Activated T-cell treated with anti-CD3 and anti-CD28 coated beads, Interleukin-2, amount 50 U/mL, for 4 hours (primary cell): Measurements from ENCODE around the gene NUAK1. TPM values are rescaled to one million over a fixed set of nuclear protein-coding genes. Genes with fewer than 3 reads are reported as not detected.

Experiments
- ATAC-seq, 2 donors: fragments of 200-7000 bp; cut with Tn5 transposase; one replicate each; pipeline ENCODE4 v1.10.0; 2021
- DNase-seq: peaks from one replicate; pipeline ENCODE4 v3.0.0-alpha.2; 2020
- H3K27me3 Mint-ChIP-seq: one replicate; pipeline ENCODE4 v1.8.0; 2021; ENCODE audit warnings: low read depth, mixed read lengths
- H3K36me3 Mint-ChIP-seq: one replicate; pipeline ENCODE4 v1.8.0; 2022; ENCODE audit warnings: mixed read lengths; ENCODE audit not compliant: insufficient read depth
- H3K4me1 Mint-ChIP-seq: one replicate; pipeline ENCODE4 v1.8.0; 2021; ENCODE audit warnings: low read depth, mixed read lengths
- H3K4me3 Mint-ChIP-seq: one replicate; pipeline ENCODE4 v1.8.0; 2021; ENCODE audit warnings: mild to moderate bottlenecking, moderate library complexity, mixed read lengths
- H3K9me3 Mint-ChIP-seq: one replicate; pipeline ENCODE4 v1.8.0; 2021; ENCODE audit warnings: mixed read lengths
- total RNA-seq, 3 donors: library from RNA; stranded (reverse); gene quantifications; one replicate each; pipeline ENCODE4 v1.2.1, GENCODE V29; 2021

The NUAK1 gene
- total RNA-seq, 3 donors from 2014 or later, result 0.03 to 0.05 TPM; not detected in 1

DNA sequence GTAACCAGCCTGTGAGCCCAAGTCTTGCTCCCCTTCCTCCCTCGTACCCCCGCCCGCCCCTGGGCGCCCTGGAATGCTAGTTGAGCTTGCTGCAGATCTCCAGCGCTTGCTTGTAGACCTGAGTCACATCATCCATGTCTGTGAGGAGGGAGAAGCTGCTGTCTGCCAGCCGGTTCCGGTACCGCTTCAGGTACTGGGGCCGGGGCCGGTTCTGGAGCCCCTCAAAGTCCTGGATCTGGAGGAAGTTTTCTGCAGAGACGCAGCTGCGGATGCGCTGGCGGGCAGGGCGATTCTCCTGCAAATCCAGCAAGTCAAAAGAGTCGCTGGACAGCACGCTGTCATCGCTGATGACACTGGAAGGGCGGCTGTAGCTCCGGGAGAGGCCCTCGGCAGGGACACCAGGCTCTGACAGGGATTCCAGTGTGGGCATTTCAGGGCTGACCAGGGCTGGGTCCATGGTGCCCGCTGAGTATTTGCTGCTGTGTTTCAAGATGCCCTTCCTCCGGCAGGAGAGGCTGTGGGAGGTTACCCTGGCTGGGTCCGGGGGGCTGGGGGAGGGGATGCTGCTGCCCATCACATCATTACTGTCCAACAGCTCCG, 71.9 kb downstream of the NUAK1 start:
- H3K27me3 Mint-ChIP-seq, result peaks cover 2% of the 10 kb centered on the region

DNA sequence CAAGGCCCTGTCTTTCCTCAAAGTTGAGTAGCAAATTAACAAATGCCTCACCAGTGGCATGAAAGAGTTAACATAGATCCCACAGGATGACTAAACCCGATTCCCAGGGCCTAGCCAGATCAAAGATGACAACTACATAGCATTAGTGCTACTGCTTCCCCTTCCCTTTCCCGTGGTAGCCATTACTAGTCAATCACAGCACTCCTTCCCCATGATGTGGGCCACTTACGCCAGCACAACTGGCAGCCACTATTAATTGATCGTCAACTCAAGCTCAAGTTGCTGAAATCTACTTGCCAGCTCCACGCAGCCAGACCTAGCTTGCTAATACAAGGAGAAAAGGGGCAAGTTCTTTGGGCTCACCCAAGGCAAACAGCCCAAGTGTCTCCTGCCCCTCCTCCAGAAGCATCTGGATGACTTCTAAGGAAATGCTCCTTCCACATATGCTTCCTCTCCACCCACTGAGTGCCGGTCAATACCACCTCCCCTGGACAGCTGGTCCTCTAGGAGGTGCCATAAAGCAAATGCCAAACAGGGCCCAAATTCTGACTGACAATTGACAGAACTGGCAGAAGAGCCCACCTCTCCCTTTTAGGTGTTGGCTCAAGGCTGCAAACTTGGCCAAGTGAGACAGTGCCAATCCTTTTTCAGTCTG, 72.6 kb downstream of the NUAK1 start:
- Mint-ChIP-seq H3K4me3 (no peak overlapping the region), H3K4me1 (no peaks in the 10 kb centered on the region), H3K27me3 (peaks cover 4% of the 10 kb centered on the region), H3K9me3 (no peaks in the 10 kb centered on the region), H3K36me3 (no peaks in the 10 kb centered on the region)
- DNase-seq (no peak), ATAC-seq (no peak)

More for the DNA sequence above, 71.9 kb downstream of the NUAK1 start:
- Mint-ChIP-seq H3K9me3 (no peaks in the 10 kb centered on the region), H3K4me3 (no peak overlapping the region), H3K36me3 (no peaks in the 10 kb centered on the region), H3K4me1 (no peaks in the 10 kb centered on the region)
- no peak for DNase-seq
- no peak for ATAC-seq

DNA sequence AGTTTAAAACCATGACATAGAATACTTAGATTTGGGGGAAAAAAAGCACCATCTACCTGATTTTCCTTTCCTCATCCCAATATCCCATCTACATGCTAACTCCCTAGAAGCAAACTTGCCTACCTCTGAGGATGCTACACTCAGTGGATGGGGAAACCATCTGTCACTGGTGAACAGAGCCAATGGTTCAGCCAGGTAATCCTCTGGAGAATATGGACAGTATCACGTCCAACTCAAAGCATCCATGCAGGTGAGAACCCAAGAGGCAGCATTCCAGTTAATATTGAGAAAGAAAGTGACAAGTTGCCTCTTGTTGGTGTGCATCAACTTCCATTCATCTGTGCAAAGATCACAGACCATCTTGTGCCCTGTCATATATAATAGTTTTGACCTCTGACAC, 73.2 kb downstream of the NUAK1 start:
- Mint-ChIP-seq H3K4me1 (no peaks in the 10 kb centered on the region), H3K4me3 (no peak overlapping the region), H3K36me3 (no peaks in the 10 kb centered on the region), H3K27me3 (peaks cover 4% of the 10 kb centered on the region), H3K9me3 (no peaks in the 10 kb centered on the region)
- no peak for ATAC-seq
- DNase-seq, result no peak

DNA sequence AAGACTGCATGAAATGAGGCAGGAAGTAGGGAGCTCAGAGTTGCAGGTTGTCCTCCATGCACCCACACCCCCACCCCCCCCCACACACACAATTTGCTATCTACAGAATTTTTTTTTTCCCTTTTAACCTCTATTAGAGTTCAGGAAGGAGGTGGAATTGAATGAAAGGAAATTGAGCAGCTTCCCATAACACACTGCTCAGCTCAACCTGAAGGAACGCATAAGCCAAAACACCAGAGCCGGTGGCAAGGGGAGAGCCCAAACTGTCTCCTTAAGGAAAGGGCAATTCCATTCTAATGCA, 74.1 kb downstream of the NUAK1 start:
- no peak for ATAC-seq
- no peak for DNase-seq
- Mint-ChIP-seq H3K4me1 (no peaks in the 10 kb centered on the region), H3K4me3 (no peak overlapping the region), H3K9me3 (no peaks in the 10 kb centered on the region), H3K36me3 (no peaks in the 10 kb centered on the region), H3K27me3 (peaks cover 4% of the 10 kb centered on the region)

DNA sequence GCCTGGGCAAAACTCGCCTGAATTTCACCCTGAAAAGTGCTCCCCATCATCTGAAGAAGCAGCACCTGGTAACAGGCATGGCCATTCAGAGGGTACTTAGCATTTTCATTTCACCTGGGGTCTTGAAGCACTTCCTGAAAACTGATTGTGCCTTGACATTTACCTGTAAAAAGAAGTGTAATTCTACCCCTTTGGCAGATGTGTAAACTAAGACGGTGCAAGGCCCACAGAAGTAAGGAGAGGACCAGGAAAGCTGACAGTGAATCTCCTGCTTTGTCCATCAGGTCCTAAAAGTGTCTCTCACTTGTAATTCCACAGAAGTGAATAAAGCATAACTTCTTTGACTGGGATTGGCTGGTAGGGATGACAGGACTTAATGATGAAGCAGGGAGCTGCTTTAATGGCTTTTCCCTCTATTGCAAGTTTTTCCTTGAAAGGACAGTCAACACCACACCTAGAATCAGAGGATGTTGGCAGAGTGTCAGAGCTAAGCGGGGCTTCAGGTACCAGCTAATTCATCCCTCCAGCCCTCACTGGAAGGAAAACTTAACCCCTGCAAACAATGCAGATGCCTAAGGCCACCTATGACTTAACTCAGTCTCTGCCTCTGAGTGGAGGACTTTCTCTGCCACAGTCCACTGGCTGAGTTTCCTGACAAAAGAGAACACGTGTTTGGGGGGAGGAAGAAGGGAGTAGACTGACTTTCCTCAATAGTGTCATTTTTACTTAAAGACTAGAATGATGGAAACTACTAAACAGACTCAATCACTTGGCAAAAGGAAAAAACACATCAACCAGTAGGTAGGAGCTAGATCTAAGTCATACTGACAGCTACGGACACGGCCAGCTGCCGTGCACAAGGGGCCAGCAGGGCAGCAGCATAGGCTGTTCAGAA, 74.7 kb downstream of the NUAK1 start:
- H3K4me3 Mint-ChIP-seq, result no peak overlapping the region
- no peaks in the 10 kb centered on the region for H3K9me3 Mint-ChIP-seq
- DNase-seq, result no peak
- no peak for ATAC-seq
- H3K4me1 Mint-ChIP-seq, result no peaks in the 10 kb centered on the region
- no peaks in the 10 kb centered on the region for H3K36me3 Mint-ChIP-seq
- H3K27me3 Mint-ChIP-seq, result peaks cover 4% of the 10 kb centered on the region

DNA sequence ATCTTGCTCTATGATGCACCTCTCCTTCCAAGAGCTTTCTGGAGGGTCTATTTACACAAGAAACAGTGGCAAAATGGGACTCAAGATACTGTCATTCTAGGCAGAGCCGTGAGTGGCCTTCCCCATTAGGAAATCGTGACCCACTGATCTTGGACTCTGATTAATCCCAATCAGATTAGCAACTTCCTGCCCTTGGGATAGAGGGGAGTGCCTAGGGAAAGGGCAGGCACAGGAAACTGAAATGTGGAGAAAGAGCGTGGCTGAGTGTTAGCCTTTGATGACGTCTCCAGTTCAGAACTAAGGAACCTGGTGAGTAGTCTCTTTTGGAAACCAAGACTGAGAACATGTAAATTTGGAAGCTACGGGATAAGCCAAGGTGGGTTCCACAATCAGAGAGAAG, 76.1 kb downstream of the NUAK1 start:
- no peak overlapping the region for H3K4me3 Mint-ChIP-seq
- no peak for DNase-seq
- H3K9me3 Mint-ChIP-seq, result no peaks in the 10 kb centered on the region
- H3K4me1 Mint-ChIP-seq, result no peaks in the 10 kb centered on the region
- no peaks in the 10 kb centered on the region for H3K36me3 Mint-ChIP-seq
- peaks cover 4% of the 10 kb centered on the region for H3K27me3 Mint-ChIP-seq
- no peak for ATAC-seq

DNA sequence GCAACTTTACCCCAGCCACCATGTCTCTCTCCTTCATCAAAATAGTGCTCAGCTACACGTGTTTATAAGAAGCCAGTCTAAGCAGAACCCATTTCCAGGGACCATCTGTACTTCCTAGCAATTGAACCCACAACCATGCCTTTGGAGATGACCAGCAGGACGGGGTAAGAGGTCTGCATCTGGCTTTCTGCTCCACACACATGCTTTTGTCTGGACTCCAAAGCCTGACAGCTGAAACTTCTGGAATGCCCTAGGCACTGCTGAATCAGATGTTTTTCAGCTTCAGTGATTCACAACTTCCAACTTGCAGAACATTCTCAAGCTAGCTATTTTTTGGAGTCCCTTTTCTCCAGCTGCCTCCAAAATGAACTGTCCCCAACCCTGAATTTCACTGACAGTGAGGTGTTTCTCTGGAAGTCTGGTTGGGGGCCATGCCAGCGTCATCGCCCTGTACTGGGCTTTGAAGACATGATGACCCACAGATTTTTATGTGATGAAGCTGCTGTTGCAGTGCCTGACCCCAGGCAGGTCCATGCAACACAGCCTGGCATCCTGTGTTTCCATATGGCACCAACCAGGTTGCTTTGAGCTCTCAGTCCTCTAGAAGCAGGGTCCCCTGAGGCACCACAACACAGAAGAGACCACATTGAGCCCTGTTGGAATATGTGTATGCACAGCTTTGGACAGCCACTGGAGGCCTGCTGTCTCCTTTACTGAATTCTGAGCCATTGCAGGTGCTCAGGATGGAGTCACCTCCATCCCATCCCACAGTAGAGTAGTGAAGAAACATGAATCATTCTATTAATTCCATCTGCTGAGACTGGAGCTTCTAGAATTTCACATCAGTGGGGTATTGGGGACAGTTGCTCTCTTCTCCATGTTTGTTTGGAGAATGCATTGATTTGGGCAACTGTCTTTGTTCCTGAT, 80.2 kb downstream of the NUAK1 start:
- Mint-ChIP-seq H3K4me3 (no peak overlapping the region), H3K9me3 (peaks cover 16% of the 10 kb centered on the region), H3K27me3 (peaks cover 2% of the 10 kb centered on the region), H3K36me3 (no peaks in the 10 kb centered on the region), H3K4me1 (no peaks in the 10 kb centered on the region)
- no peak for DNase-seq
- no peak for ATAC-seq

DNA sequence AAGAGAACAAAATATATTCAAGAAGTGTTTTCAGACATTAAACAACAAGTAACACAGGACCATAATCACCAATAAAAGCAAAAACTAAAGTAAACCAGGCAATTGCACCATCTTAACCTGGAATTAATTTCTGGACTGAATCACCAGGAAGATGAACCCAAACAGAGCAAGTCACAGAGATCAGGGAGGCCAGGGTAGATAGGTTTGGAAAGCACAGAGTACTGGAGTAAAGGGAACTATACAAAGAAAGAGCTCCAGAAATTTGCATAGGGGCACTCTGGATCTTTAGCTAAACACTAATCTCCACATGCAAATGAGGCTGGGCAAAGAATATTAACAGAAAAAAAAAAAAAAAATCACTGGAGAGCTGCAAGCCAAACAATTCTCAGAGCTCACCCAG, 84.7 kb downstream of the NUAK1 start:
- no peak for ATAC-seq
- no peaks in the 10 kb centered on the region for H3K36me3 Mint-ChIP-seq
- no peak for DNase-seq
- H3K27me3 Mint-ChIP-seq, result peaks cover 8% of the 10 kb centered on the region
- H3K4me3 Mint-ChIP-seq, result no peak overlapping the region
- H3K9me3 Mint-ChIP-seq, result peaks cover 16% of the 10 kb centered on the region
- no peaks in the 10 kb centered on the region for H3K4me1 Mint-ChIP-seq

DNA sequence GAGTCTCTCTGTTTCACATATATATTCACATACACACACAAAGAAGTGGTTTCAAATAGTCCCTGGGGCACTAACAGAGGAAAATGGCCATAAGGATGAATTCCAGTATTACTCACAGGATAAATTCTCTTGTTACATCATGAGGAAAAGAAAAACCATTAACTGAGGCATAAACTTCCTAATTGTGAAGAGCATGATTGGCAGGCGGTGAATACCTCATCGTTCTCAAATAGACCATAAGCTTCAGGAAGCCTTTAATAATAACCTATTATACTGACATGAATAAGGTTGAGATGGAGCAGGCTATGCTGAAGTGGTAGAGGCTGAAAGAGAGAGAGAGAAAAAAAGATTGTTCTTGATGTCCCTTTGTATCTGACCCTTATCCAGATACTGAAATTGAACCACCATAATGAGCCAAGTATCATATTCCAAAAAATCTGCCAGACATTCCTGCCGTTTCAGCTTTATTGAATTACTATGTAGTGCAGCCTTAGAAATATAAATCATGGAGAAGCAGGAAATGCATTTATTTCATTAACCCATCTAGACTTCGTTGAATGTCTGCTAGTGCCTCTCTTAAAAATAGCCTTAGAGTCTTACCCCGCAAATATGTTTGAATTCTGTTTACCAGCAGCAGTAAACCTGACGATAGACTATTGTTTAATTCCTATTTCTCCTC, 86.8 kb downstream of the NUAK1 start:
- peaks cover 13% of the 10 kb centered on the region for H3K27me3 Mint-ChIP-seq
- H3K36me3 Mint-ChIP-seq, result no peaks in the 10 kb centered on the region
- peaks cover 16% of the 10 kb centered on the region for H3K9me3 Mint-ChIP-seq
- no peak for ATAC-seq
- no peaks in the 10 kb centered on the region for H3K4me1 Mint-ChIP-seq
- DNase-seq, result no peak
- no peak overlapping the region for H3K4me3 Mint-ChIP-seq

DNA sequence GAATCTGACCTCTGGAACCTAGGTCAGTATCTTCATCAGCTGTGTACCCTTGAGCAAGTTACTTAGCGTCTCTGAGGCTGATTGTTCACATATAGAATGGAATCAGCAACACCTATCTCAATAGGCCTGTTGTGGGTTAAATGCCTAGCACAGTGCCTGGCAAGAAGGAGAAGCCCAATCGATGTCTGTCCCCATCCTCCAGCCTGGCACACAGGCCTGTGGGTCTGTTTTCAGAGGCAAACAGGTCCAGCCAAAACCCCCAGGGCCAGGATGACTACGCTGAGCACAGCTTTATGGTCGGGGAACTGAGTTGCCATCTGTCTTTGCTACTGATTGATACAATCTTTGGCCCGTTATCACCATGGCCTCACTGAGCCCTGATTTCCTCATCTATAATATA, 89.2 kb downstream of the NUAK1 start:
- ATAC-seq (no peak), DNase-seq (no peak)
- Mint-ChIP-seq H3K9me3 (peaks cover 4% of the 10 kb centered on the region), H3K4me1 (no peaks in the 10 kb centered on the region), H3K27me3 (peaks cover 13% of the 10 kb centered on the region), H3K36me3 (no peaks in the 10 kb centered on the region), H3K4me3 (no peak overlapping the region)

DNA sequence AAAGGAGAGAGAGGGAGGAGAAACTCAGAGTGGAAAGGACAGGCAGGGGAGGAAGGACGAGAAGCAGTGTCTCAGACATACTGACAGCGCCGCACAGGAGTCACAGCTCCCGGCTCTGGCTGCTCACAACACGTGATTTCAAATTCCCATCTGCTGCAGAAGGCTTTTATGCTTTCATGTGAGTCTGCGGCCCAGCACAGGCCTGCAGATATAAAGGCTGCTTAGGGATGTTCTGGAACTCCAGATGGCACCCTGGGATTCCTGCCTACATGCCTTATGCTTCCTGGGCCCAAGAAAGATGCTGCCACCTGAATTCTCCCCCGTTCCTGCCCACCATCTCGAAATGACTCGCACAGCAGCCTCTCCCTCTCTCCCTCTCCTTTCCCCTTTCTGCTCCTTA, 89.6 kb downstream of the NUAK1 start:
- Mint-ChIP-seq H3K9me3 (peaks cover 3% of the 10 kb centered on the region), H3K27me3 (peaks cover 13% of the 10 kb centered on the region), H3K36me3 (no peaks in the 10 kb centered on the region), H3K4me1 (no peaks in the 10 kb centered on the region), H3K4me3 (no peak overlapping the region)
- DNase-seq (no peak), ATAC-seq (no peak)

DNA sequence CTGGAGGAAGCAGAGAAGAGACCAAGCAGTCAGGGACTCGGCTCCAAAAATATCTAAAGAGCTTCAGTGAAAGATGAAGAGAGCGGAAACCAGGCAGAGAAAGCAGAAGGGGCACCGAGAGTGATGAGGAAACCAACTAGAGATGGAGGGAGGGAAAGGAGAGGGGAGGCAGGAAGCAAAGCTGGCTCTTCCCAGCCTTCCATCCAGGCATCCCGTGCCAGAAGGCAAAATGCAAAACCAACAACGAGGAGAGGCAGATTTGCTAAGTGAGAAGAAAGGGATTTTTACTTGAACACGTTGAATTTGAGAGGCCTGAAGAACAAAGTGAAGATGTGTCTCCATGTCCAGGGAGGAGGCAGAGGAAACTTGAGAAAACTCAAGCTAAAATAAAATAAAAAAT, 90.1 kb downstream of the NUAK1 start:
- Mint-ChIP-seq H3K4me3 (no peak overlapping the region), H3K4me1 (no peaks in the 10 kb centered on the region), H3K27me3 (peaks cover 13% of the 10 kb centered on the region), H3K9me3 (no peaks in the 10 kb centered on the region), H3K36me3 (no peaks in the 10 kb centered on the region)
- ATAC-seq, result no peak
- no peak for DNase-seq

DNA sequence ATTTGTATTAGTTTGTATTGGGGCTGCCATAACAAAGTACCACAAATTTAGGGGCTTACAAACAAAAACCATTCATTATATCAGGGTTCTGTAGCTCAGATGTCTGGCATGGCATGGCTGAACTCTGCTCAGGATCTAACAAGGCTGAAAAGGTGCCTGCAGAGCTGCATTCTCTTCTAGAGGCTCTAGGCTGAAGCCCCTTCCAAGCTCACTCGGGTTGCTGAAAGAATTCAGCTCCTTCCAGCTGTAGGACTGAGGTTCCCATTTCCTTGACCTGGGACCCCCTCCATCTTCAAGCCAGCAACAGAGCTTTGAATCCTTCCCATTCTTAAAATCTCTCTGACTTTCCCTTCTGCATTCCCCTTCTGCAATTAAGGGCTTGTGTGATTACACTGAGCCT, 90.7 kb downstream of the NUAK1 start:
- no peaks in the 10 kb centered on the region for H3K4me1 Mint-ChIP-seq
- ATAC-seq (no peak), DNase-seq (no peak)
- no peaks in the 10 kb centered on the region for H3K9me3 Mint-ChIP-seq
- no peaks in the 10 kb centered on the region for H3K36me3 Mint-ChIP-seq
- peaks cover 13% of the 10 kb centered on the region for H3K27me3 Mint-ChIP-seq
- H3K4me3 Mint-ChIP-seq, result no peak overlapping the region

DNA sequence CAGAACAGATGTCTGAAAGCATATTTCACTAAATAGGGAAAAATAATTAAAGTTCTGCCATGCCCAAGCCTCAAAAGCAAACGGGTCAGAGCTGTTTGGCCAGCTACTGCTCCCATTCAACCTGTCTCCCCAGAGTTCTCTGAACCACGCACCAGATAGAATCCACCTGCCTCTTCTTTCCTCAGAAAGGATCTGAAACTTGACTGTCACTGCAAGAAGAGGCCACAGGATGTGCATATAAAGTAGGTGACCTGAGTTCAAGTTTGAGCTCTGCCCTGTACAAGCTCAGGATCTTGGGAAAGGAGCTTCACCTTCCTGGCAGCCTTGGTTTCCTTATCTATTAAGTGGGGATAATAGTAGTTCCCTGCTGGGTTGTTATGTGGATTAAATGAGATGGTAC, 91.8 kb downstream of the NUAK1 start:
- no peak for ATAC-seq
- no peak for DNase-seq
- Mint-ChIP-seq H3K9me3 (no peaks in the 10 kb centered on the region), H3K36me3 (no peaks in the 10 kb centered on the region), H3K4me1 (no peaks in the 10 kb centered on the region), H3K4me3 (no peak overlapping the region), H3K27me3 (peaks cover 14% of the 10 kb centered on the region)
